ENCODE measurements around the gene DNAJC25.
"Not testable (repeated sequence)": the region's sequence is repeated elsewhere in the genome, so short reads cannot be mapped to it uniquely, and the experiment has no call there.

DNAJC25 gene

GRCh38 chr9:111663301-111663823 lies 32.2 kb downstream of the DNAJC25 start:
- no peak for DNase-seq (ENCODE audit: low read depth in 2 of 2, low spot score in 1 of 2)

GRCh38 chr9:111668026-111668573 lies 37.0 kb downstream of the DNAJC25 start:
- DNase-seq (ENCODE audit: low read depth in 2 of 2, low spot score in 1 of 2), result no peak

- DNase-seq (ENCODE audit: low read depth in 2 of 2, low spot score in 1 of 2), result not testable (repeated sequence)
Observed at GRCh38 chr9:111668601-111669000, 37.5 kb downstream of the DNAJC25 start.

- DNase-seq (ENCODE audit: low read depth in 2 of 2, low spot score in 1 of 2), result no peak
Observed at GRCh38 chr9:111674319-111674718, 43.2 kb downstream of the DNAJC25 start.

GRCh38 chr9:111676116-111676515 lies 45.0 kb downstream of the DNAJC25 start:
- no peak for DNase-seq (ENCODE audit: low read depth in 2 of 2, low spot score in 1 of 2)

- DNase-seq (ENCODE audit: low read depth in 2 of 2, low spot score in 1 of 2), result no peak
Observed at GRCh38 chr9:111678293-111678692, 47.2 kb downstream of the DNAJC25 start.

- DNase-seq (ENCODE audit: low read depth in 2 of 2, low spot score in 1 of 2), result no peak
Observed at GRCh38 chr9:111679199-111679598, 48.1 kb downstream of the DNAJC25 start.

- no peak for DNase-seq (ENCODE audit: low read depth in 2 of 2, low spot score in 1 of 2)
Observed at GRCh38 chr9:111683392-111683791, 52.3 kb downstream of the DNAJC25 start.

- DNase-seq (ENCODE audit: low read depth in 2 of 2, low spot score in 1 of 2), result no peak
Observed at GRCh38 chr9:111691672-111692329, 60.7 kb downstream of the DNAJC25 start.

- DNase-seq (ENCODE audit: low read depth in 2 of 2, low spot score in 1 of 2), result no peak
Observed at GRCh38 chr9:111696796-111697195, 65.7 kb downstream of the DNAJC25 start.

- DNase-seq (ENCODE audit: low read depth in 2 of 2, low spot score in 1 of 2), result no peak
Observed at GRCh38 chr9:111700776-111701175, 69.6 kb downstream of the DNAJC25 start.

Measured in stimulated activated CD8-positive, alpha-beta memory T cell treated with anti-CD3 and anti-CD28 coated beads, Interleukin-4, amount 100 ng/mL, for 1 hour (primary cell).